Cardiac muscle cell (in vitro differentiated cells and primary cell): ENCODE data around the gene ZNF786. TPM values are rescaled to one million over a fixed set of nuclear protein-coding genes. Genes with fewer than 3 reads are reported as not detected.
"Not testable (repeated sequence)": the region's sequence is repeated elsewhere in the genome, so short reads cannot be mapped to it uniquely, and the experiment has no call there.

Experiments
- DNase-seq, 2 donors: peaks; one replicate each; pipeline versions ENCODE4 v3.0.0 to v3.0.0-alpha.2; 2010 to 2017; ENCODE audit warnings: low read depth in 1 of 2, low spot score in 1 of 2
- H3K27ac ChIP-seq: fragments of 200-600 bp; sonication (generic); 2 replicates; pipeline ENCODE4 v1.5.1; 2016
- H3K27me3 ChIP-seq: fragments of 200-600 bp; sonication (generic); 2 replicates; pipeline ENCODE4 v1.6.0; 2016; ENCODE audit warnings: control low read depth
- H3K36me3 ChIP-seq: fragments of 200-600 bp; sonication (generic); 2 replicates; pipeline ENCODE4 v1.5.1; 2016; ENCODE audit warnings: control low read depth
- H3K4me1 ChIP-seq: fragments of 200-600 bp; sonication (generic); 2 replicates; pipeline ENCODE4 v1.8.1; 2017; ENCODE audit warnings: low read depth, mild to moderate bottlenecking, mixed run types
- H3K4me3 ChIP-seq: fragments of 200-600 bp; sonication (generic); 2 replicates; pipeline ENCODE4 v1.5.1; 2016; ENCODE audit warnings: mild to moderate bottlenecking
- H3K9me3 ChIP-seq: fragments of 200-600 bp; sonication (generic); 2 replicates; pipeline ENCODE4 v1.5.1; 2017; ENCODE audit warnings: low read depth, mild to moderate bottlenecking, control low read depth
- CTCF ChIP-seq: IDR thresholded peaks from 2 replicates; pipeline ENCODE4 v1.5.1; 2012; ENCODE audit warnings: low read depth, mild to moderate bottlenecking, low read length
- polyA plus RNA-seq: library from polyadenylated mRNA; unstranded; fragments of >200 nt; fragmentation: Nextera tagmentation; extraction: Ambion mirVana; gene quantifications from 2 replicates; pipeline ENCODE4 v1.2.1, GENCODE V29; 2016
- total RNA-seq: library from RNA; depleted of rRNA; stranded (reverse); fragments of >200 nt; gene quantifications from 2 replicates; pipeline ENCODE4 v1.2.3, GENCODE V29; 2016

Gene ZNF786
- total and polyA plus RNA-seq, 2 experiments from 2014 or later = 6.2 to 11.1 TPM

- Histone ChIP-seq H3K27ac (no peak overlapping the region), H3K9me3 (no peaks in the 10 kb centered on the region), H3K4me3 (no peak overlapping the region), H3K27me3 (no peaks in the 10 kb centered on the region), H3K4me1 (no peaks in the 10 kb centered on the region), H3K36me3 (peaks cover 6% of the 10 kb centered on the region)
- TF ChIP-seq CTCF = no peak
- DNase-seq = no peak
These were observed 22.6 kb downstream of the ZNF786 start for GRCh38 chr7:149067869-149068268.

DNA sequence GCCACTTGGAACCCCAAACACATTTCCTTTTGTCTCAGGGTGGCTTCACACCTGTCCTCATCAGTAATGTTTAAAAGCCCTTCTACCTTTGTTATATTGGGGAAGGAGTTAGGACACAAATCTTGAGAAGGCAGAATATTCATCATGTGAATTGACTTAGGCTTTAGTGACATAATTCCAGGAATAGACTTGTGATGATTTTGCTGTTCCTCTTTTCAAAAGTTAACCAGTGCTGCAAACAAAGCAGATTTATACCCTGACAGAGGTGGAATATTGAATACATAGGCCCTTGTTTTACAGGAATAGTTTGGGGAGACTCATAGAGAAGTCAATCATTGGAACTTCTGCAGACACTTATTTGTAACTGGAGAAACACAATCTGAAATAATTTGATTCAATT, 27.0 kb downstream of the ZNF786 start:
- TF ChIP-seq CTCF = no peak
- Histone ChIP-seq H3K9me3 (no peaks in the 10 kb centered on the region), H3K27me3 (no peaks in the 10 kb centered on the region), H3K36me3 (peaks cover 3% of the 10 kb centered on the region), H3K4me1 (no peaks in the 10 kb centered on the region), H3K27ac (no peak overlapping the region), H3K4me3 (no peak overlapping the region)
- DNase-seq = no peak

DNA sequence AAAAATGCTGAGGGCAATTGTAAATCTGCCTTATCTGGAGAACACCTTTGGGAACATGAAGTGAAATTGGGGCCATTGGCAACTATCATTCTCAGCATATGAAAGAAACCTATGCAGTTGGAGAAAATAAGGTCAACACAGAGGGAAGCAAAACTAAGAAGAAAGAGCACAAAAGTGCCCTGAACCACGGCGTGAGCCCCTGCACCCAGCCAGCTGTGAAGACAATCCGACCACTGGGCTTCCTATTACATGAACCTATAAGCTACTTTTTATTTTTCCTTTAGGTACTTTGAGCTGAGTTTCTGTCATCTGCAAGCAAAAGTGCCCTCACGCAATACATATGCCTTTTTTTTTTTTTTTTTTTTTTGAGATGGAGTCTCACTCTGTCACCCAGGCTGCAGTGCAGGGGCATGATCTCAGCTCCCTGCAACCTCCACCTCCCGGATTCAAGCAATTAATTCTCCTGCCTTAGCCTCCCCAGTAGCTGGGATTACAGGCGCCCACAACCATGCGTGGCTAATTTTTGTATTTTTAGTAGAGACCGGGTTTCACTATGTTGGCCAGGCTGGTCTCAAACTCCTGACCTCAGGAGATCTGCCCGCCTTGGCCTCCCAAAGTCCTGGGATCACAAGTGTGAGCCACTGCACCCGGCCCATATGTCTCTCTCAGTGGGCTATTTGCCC, 28.2 kb downstream of the ZNF786 start:
- H3K27ac ChIP-seq, H3K27me3 ChIP-seq, H3K9me3 ChIP-seq, H3K4me3 ChIP-seq, H3K36me3 ChIP-seq, H3K4me1 ChIP-seq, DNase-seq: not testable (repeated sequence)

GRCh38 chr7:149060156-149060555, 30.4 kb downstream of the ZNF786 start:
- no peak overlapping the region for H3K27ac ChIP-seq
- H3K4me3 ChIP-seq = no peak overlapping the region
- H3K4me1 ChIP-seq = no peaks in the 10 kb centered on the region
- no peaks in the 10 kb centered on the region for H3K27me3 ChIP-seq
- DNase-seq = peak in 1 of 2 donors; percentile 9
- TF ChIP-seq CTCF = no peak
- H3K9me3 ChIP-seq = no peaks in the 10 kb centered on the region
- H3K36me3 ChIP-seq = no peaks in the 10 kb centered on the region

DNA sequence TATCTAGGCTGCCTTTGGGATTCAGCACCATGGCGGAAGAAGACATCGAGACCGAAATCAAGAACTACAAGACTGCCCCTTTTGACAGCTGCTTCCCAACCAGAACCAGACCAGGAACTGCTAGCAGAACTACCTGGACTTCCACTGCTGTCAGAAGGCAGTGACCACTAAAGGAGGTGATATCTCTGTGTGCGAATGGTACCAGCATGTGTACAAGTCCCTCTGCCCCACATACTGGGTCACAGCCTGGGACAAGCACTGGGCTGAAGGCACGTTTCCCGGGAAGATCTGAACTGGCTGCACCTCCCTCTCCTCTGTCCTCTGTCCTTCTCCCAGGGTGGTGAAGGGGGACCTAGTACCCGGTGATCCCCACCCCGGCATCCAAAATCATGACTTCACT, 36.6 kb downstream of the ZNF786 start:
- H3K9me3 ChIP-seq = no peaks in the 10 kb centered on the region
- no peaks in the 10 kb centered on the region for H3K27me3 ChIP-seq
- H3K27ac ChIP-seq = no peak overlapping the region
- no peaks in the 10 kb centered on the region for H3K36me3 ChIP-seq
- H3K4me3 ChIP-seq = no peak overlapping the region
- DNase-seq = no peak
- H3K4me1 ChIP-seq = no peaks in the 10 kb centered on the region
- TF ChIP-seq CTCF = no peak

DNA sequence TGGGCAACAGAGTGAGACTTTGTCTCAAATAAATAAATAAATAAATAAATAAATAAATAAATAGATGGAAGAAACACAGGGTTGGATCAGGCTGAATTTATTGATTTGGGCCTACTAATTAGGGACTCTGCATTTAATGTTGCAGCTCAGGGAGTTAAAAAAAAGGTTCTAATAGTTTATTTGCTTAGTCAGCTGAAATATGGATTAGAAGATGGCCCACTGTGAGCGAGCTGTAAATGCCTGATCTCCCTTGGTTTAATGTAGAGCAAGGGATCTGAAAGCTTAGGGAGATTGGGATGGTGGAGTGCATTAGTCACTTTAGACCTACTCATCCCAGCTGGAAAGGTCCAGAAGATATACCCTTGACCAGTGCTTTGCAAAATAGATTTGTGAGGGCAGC, 37.1 kb downstream of the ZNF786 start:
- Histone ChIP-seq H3K4me1 (no peaks in the 10 kb centered on the region), H3K9me3 (no peaks in the 10 kb centered on the region), H3K36me3 (no peaks in the 10 kb centered on the region), H3K4me3 (no peak overlapping the region), H3K27ac (no peak overlapping the region), H3K27me3 (no peaks in the 10 kb centered on the region)
- no peak for TF ChIP-seq CTCF
- DNase-seq = no peak
